DMS79 (cell line): ENCODE measurements around the gene CTTN.
"Not testable (repeated sequence)": the region's sequence is repeated elsewhere in the genome, so short reads cannot be mapped to it uniquely, and the experiment has no call there.

ENCODE experiments used
- DNase-seq: peaks from one replicate; lab custom pipeline; 2025; lab: John Stamatoyannopoulos, UW

CTTN gene

GRCh38 chr11:70381350-70381749, 17.0 kb upstream of the CTTN start:
- DNase-seq, result no peak

GRCh38 chr11:70381872-70382861, 16.2 kb upstream of the CTTN start:
- DNase-seq, result no peak

- no peak for DNase-seq
Observed at GRCh38 chr11:70383664-70384565, 14.4 kb upstream of the CTTN start.

- DNase-seq, result no peak
Observed at GRCh38 chr11:70384566-70385152, 13.7 kb upstream of the CTTN start.

GRCh38 chr11:70387564-70387963, 10.8 kb upstream of the CTTN start:
- DNase-seq, result no peak

- DNase-seq, result no peak
Observed at GRCh38 chr11:70389201-70389600, 9.1 kb upstream of the CTTN start.

GRCh38 chr11:70390882-70391281, 7.4 kb upstream of the CTTN start:
- DNase-seq, result not testable (repeated sequence)

GRCh38 chr11:70394211-70394950, 3.9 kb upstream of the CTTN start:
- no peak for DNase-seq

GRCh38 chr11:70397336-70397982, 870 bp upstream of the CTTN start:
- no peak for DNase-seq

GRCh38 chr11:70398834-70399680, 728 bp downstream of the CTTN start:
- no peak for DNase-seq

GRCh38 chr11:70399681-70400112, 1.4 kb downstream of the CTTN start:
- DNase-seq, result no peak

GRCh38 chr11:70400643-70401042, 2.3 kb downstream of the CTTN start:
- DNase-seq, result no peak

GRCh38 chr11:70402016-70402415, 3.7 kb downstream of the CTTN start:
- no peak for DNase-seq

GRCh38 chr11:70402685-70403084, 4.4 kb downstream of the CTTN start:
- no peak for DNase-seq

GRCh38 chr11:70404244-70404643, 5.9 kb downstream of the CTTN start:
- no peak for DNase-seq

- DNase-seq, result no peak
Observed at GRCh38 chr11:70405679-70406395, 7.5 kb downstream of the CTTN start.

GRCh38 chr11:70407121-70407520, 8.8 kb downstream of the CTTN start:
- DNase-seq, result no peak

- DNase-seq, result no peak
Observed at GRCh38 chr11:70407814-70408213, 9.5 kb downstream of the CTTN start.

GRCh38 chr11:70408326-70408725, 10.0 kb downstream of the CTTN start:
- DNase-seq, result not testable (repeated sequence)
